ENCODE data around the gene CCR7.

Gene CCR7, protein sequence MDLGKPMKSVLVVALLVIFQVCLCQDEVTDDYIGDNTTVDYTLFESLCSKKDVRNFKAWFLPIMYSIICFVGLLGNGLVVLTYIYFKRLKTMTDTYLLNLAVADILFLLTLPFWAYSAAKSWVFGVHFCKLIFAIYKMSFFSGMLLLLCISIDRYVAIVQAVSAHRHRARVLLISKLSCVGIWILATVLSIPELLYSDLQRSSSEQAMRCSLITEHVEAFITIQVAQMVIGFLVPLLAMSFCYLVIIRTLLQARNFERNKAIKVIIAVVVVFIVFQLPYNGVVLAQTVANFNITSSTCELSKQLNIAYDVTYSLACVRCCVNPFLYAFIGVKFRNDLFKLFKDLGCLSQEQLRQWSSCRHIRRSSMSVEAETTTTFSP

DNA sequence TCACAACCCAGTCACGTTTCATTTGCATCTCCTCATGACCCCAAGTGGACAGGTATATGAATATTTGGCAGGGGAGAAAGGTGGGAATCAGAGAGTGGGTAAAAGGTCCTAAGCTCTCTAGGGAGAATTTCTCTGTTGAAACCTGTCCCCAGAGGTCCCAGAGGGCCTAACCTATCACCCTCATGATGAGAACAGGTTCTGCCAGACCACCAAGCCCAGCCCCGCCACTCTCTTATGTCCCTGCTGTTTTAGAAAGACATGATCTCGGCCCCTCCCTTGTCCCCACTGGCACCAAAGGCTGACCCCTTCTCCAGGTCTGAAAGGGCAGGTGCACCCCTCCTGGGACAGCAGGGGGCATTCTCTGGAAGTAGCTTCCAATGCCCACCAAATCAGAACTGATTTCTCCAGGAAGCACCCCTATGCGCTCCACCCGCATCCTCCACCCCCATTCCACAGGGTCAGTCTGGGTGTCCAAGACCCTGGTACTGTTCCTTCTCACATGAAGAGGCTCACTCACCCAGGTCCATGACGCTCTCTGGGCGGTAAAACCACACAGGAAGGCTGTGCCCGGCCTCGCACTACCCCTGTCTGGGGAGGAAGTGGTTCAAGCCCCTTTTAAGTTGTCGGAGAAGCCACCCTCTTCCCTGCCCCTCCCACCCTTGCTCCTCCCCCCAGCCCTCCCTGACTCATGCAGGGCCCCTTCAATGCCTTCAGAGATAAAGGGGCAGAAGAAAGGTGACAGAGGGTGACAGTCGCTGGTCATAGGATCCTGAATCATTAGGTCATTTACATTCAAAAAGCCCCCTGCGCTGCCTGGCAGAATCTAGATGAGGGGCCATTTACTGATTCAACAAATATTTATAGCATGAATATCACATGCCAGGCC, at the start of gene CCR7:
CCR7 (minus strand) TSS at position 590 of the 886 bp plus-strand sequence; CDS start at position 527, 63 bp downstream.
- Histone ChIP-seq H3K27ac (no peak within 1 kb of the TSS), H3K4me3 (no peak within 1 kb of the TSS), H3K9me3 (ENCODE audit: low read depth, low read length) (no peaks in the 10 kb centered on the region), H3K36me3 (ENCODE audit: insufficient read depth, low read length) (no peaks in the 10 kb centered on the region), H3K9ac (ENCODE audit: insufficient read length) (no peak within 1 kb of the TSS)
- no peak for DNase-seq (ENCODE audit: low read depth, low spot score)
- TF ChIP-seq FOXP2 (optimal IDR thresholded peaks at IDR 0.05; ENCODE audit: control extremely low read depth, extremely low read length, insufficient read depth) (no peak), EZH2 (IDR thresholded peaks at IDR 0.05) (no peak), POLR2AphosphoS5 (IDR thresholded peaks at IDR 0.05; ENCODE audit: borderline replicate concordance, low read depth, low read length) (no peak)

DNA sequence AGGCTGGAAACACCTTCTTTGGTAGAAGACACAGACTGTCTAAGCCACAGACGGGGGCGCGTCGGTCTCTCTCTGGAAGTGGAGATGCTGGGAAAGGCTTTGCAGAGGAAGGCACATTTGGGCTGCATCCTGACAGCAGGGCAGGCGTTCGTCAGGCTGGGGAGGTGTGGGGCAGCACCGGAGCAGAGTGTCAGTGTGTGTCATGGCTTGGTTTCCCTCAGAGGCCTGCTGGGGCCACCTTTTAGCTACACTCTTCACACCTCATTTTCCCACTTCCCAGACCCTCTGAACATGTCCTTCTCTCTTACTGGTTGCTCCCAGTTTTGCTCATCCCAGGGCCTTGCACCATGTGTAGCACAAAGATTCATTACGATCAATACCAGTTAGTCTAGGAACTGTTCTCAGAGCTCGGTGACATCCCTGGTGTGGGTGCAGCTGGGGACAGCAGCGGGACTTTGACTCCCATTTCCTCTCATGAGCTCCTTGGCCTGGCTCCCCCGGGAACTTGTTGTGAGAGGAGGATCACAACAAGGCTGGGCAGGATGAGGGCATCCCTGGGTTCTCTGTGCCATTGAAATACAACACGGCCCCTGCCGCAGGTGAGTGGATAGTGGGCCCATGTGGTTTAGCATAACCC, 49.3 kb upstream of the CCR7 start:
- Histone ChIP-seq H3K27ac (no peak overlapping the region), H3K4me3 (no peak overlapping the region), H3K9me3 (ENCODE audit: low read depth, low read length) (no peaks in the 10 kb centered on the region), H3K9ac (ENCODE audit: insufficient read length) (no peak overlapping the region), H3K36me3 (ENCODE audit: insufficient read depth, low read length) (no peaks in the 10 kb centered on the region)
- no peak for DNase-seq (ENCODE audit: low read depth, low spot score)
- no peak for TF ChIP-seq EZH2 (IDR thresholded peaks at IDR 0.05)
- no peak for TF ChIP-seq POLR2AphosphoS5 (IDR thresholded peaks at IDR 0.05; ENCODE audit: borderline replicate concordance, low read depth, low read length)
- TF ChIP-seq FOXP2 (optimal IDR thresholded peaks at IDR 0.05; ENCODE audit: control extremely low read depth, extremely low read length, insufficient read depth) = no peak

DNA sequence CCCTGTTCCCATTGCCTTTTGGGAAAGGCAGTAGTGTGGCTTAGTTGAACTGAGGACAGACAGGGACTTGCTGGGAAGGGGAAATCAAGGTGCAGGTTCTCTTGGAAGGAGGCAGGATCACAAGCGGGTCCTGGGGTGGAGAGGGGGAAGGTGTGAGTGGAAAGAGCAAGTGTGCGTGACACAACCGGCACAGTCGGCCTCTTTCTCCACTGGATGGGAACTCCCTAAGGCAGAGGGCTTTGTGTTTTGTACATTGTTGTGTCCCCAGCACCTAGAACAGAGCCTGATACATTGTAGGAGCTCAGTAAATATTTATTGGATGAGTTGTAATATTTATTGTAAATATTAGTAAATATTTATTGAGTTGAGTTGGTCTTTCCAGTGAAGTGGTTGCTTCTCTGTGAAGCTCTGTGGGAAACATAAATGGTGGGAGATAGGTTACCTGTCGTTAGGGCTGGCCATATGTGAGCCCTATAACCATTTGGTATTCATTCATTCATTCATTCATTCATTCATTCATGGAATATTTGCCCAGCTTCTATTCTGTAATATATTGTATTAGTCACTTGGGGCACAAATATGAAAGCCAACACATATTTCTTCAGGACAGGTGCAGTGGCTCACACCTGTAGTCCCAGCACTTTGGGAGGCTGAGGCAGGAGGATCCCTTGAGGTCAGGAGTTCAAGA, 48.3 kb upstream of the CCR7 start:
- Histone ChIP-seq H3K9ac (ENCODE audit: insufficient read length) (no peak overlapping the region), H3K4me3 (no peak overlapping the region), H3K27ac (no peak overlapping the region), H3K9me3 (ENCODE audit: low read depth, low read length) (no peaks in the 10 kb centered on the region), H3K36me3 (ENCODE audit: insufficient read depth, low read length) (no peaks in the 10 kb centered on the region)
- DNase-seq (ENCODE audit: low read depth, low spot score) = no peak
- TF ChIP-seq POLR2AphosphoS5 (IDR thresholded peaks at IDR 0.05; ENCODE audit: borderline replicate concordance, low read depth, low read length) = no peak
- TF ChIP-seq FOXP2 (optimal IDR thresholded peaks at IDR 0.05; ENCODE audit: control extremely low read depth, extremely low read length, insufficient read depth) = no peak
- TF ChIP-seq EZH2 (IDR thresholded peaks at IDR 0.05) = no peak

DNA sequence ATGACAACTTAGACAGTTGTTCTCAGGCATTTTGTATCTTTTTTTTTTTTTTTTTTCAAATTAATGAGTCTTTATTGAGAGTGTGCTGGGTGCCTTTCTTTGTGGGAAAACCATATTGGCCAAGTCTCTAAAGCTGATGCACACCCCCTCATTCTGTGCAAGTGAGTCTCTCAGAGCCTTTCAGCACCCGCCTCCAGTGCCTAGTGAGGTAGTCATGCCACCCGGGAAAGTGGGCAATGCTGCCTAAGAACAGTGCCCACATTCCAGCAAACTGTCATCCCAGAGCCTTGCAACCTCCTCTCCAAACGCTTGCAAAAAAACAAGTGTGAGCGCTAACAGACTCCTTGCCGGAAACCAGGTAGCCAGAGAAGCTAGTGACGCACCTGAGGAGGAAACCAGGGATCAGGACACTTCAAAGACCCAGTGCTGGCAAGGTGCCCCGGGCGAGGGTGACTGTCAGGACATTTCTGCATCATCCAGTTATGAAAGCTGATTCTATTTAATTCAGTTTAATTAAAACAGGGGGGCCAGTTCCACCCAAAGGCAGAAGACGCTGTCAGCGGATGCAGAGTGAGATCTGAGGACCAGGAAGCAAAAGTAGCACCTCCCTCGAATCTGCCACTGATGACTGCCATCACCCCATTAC, 47.5 kb upstream of the CCR7 start:
- Histone ChIP-seq H3K4me3 (no peak overlapping the region), H3K9ac (ENCODE audit: insufficient read length) (no peak overlapping the region), H3K9me3 (ENCODE audit: low read depth, low read length) (no peaks in the 10 kb centered on the region), H3K36me3 (ENCODE audit: insufficient read depth, low read length) (no peaks in the 10 kb centered on the region), H3K27ac (no peak overlapping the region)
- no peak for DNase-seq (ENCODE audit: low read depth, low spot score)
- TF ChIP-seq EZH2 (IDR thresholded peaks at IDR 0.05) (no peak), POLR2AphosphoS5 (IDR thresholded peaks at IDR 0.05; ENCODE audit: borderline replicate concordance, low read depth, low read length) (no peak), FOXP2 (optimal IDR thresholded peaks at IDR 0.05; ENCODE audit: control extremely low read depth, extremely low read length, insufficient read depth) (no peak)

DNA sequence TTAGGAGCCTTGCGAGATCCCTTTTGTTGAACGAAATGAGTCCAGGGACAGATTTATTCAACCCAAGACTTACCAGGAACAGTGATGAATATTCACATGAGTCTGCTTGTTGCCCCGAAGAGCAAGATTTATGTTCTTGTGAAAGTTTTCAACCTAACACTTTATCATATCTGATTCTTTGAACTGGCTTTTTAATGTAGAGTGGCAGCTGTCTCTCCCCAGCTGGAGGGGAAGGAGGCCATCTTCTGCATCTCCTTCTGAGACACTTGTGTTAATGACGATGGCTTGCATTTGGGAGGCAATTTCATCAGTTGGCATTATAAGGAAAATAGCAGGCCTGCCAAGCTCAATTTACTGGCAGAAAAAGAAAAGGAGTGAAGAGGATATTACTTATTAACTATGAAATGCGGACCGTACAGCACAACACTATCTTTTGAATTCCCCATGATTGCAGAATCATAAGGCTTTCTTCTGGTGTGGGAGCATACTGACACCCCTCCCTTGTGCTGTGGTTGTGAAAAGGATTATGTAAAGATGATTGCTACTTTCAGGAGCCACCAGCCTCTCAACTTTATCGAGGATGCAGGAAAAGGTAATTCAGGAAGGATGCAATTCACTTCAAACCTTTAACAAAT, 46.7 kb upstream of the CCR7 start:
- TF ChIP-seq FOXP2 (optimal IDR thresholded peaks at IDR 0.05; ENCODE audit: control extremely low read depth, extremely low read length, insufficient read depth) (no peak), EZH2 (IDR thresholded peaks at IDR 0.05) (no peak), POLR2AphosphoS5 (IDR thresholded peaks at IDR 0.05; ENCODE audit: borderline replicate concordance, low read depth, low read length) (no peak)
- H3K27ac ChIP-seq = no peak overlapping the region
- H3K9ac ChIP-seq (ENCODE audit: insufficient read length) = no peak overlapping the region

DNA sequence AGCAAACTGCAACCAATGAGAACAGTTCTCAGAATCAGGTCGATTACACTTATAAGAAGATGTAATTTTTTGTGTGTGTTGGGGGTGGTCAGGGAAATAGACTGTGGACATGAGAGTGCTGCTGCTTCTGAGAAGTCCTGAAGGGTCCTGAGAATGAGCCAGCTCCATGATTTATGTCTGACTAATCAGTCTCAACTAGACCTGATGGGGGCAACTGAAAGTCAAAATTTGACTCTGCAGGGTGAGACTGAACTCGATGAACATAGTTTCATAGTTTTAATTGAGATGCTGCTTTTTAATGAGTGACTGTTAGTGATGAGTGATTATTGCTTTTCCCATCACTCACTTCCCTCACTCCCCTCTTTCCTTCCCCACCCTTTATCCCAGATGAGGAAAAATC, 45.1 kb upstream of the CCR7 start:
- no peak for TF ChIP-seq EZH2 (IDR thresholded peaks at IDR 0.05)
- TF ChIP-seq FOXP2 (optimal IDR thresholded peaks at IDR 0.05; ENCODE audit: control extremely low read depth, extremely low read length, insufficient read depth) = no peak
- no peak for TF ChIP-seq POLR2AphosphoS5 (IDR thresholded peaks at IDR 0.05; ENCODE audit: borderline replicate concordance, low read depth, low read length)

More for the DNA sequence above, 46.7 kb upstream of the CCR7 start:
- Histone ChIP-seq H3K9me3 (ENCODE audit: low read depth, low read length) (no peaks in the 10 kb centered on the region), H3K36me3 (ENCODE audit: insufficient read depth, low read length) (no peaks in the 10 kb centered on the region), H3K4me3 (no peak overlapping the region)
- DNase-seq (ENCODE audit: low read depth, low spot score) = no peak

DNA sequence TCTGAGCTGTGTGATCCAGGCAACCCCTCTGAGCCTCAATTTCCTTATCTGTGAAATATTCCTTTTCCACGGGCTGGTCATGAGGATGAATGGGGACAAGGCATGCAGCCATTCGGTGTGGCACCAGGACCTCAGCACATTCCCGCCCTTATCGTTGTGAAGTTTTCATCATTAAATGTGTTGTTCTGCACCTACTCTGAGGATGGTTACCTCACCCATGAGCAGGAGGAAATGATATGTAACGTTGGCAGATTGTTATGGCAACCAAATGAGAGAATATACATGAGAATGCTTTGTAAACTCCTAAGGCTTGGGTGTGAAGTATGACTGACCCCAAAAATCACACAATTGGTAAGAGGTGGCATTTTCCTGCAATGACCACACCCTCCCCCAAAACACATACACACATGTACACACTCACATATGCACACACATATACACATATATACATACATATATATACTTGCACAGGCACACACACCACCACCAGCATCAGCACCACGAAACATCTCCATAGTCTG, 42.8 kb upstream of the CCR7 start:
- Histone ChIP-seq H3K9me3 (ENCODE audit: low read depth, low read length) (no peaks in the 10 kb centered on the region), H3K36me3 (ENCODE audit: insufficient read depth, low read length) (no peaks in the 10 kb centered on the region), H3K27ac (no peak overlapping the region), H3K9ac (ENCODE audit: insufficient read length) (no peak overlapping the region), H3K4me3 (no peak overlapping the region)
- no peak for TF ChIP-seq EZH2 (IDR thresholded peaks at IDR 0.05)
- no peak for TF ChIP-seq POLR2AphosphoS5 (IDR thresholded peaks at IDR 0.05; ENCODE audit: borderline replicate concordance, low read depth, low read length)
- TF ChIP-seq FOXP2 (optimal IDR thresholded peaks at IDR 0.05; ENCODE audit: control extremely low read depth, extremely low read length, insufficient read depth) = no peak
- DNase-seq (ENCODE audit: low read depth, low spot score) = no peak

More for the DNA sequence above, 45.1 kb upstream of the CCR7 start:
- Histone ChIP-seq H3K9ac (ENCODE audit: insufficient read length) (no peak overlapping the region), H3K27ac (no peak overlapping the region), H3K4me3 (no peak overlapping the region), H3K9me3 (ENCODE audit: low read depth, low read length) (no peaks in the 10 kb centered on the region), H3K36me3 (ENCODE audit: insufficient read depth, low read length) (no peaks in the 10 kb centered on the region)
- DNase-seq (ENCODE audit: low read depth, low spot score) = no peak

Measured in SK-N-MC (cell line).